Fibroblast of the aortic adventitia (primary cell): ENCODE data around the gene DNAL1. TPM values are rescaled to one million over a fixed set of nuclear protein-coding genes. Genes with fewer than 3 reads are reported as not detected.

Experiments used
- DNase-seq: peaks from one replicate; pipeline ENCODE4 v3.0.0-alpha.2; 2010; ENCODE audit warnings: low read depth
- H3K4me3 ChIP-seq: 2 replicates; pipeline ENCODE4 v1.5.1; 2011; ENCODE audit warnings: low read depth, mild to moderate bottlenecking, control low read depth, low read length, moderate library complexity
- total RNA-seq: library from RNA; depleted of rRNA; stranded (reverse); fragments of >200 nt; gene quantifications from 2 replicates; pipeline ENCODE4 v1.2.3, GENCODE V29; 2012; ENCODE audit warnings: low replicate concordance
- TF ChIP-seq, protein P1 (sequence below): IDR thresholded peaks from 2 replicates; pipeline ENCODE4 v1.5.1; 2011; ENCODE audit warnings: mild to moderate bottlenecking, low read length, control low read depth, inconsistent platforms; ENCODE audit not compliant: insufficient read depth

DNAL1 gene
- total RNA-seq, 1 donor, result 12.7 TPM

DNA sequence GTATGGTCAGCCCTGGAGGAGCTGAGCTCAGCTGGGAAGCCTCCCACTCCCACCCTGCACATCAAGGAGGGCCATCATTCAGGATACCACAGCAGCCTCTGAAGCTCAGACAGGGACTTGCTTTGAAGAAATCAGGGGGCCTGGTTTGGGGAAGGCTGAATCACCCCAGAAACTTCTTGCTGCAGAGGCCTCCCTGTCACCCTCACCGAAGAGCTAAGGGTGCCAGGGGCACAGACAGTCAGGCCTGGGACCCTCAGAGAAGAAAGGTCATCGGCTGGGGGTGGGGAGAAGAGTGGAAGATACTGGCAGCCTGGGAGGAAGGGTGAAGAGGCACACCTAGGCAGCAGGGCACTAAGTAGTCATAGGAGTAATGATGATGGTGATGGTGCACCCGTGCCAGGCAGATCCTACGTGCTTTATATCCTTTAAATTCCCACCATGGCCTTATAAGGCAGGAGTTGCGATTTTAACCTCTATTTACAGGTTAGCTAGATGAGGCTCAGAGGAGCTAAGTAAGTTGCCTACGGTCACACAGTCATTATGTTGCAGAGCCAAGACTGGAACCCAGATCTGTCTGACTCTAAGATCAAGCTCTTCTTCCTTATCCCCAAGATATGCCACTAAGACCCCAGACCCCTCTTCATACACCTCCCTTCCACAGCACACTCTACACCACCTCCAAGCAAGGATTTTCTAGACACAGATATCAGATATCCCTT, 97.9 kb downstream of the DNAL1 start:
- TF ChIP-seq, protein P1, sequence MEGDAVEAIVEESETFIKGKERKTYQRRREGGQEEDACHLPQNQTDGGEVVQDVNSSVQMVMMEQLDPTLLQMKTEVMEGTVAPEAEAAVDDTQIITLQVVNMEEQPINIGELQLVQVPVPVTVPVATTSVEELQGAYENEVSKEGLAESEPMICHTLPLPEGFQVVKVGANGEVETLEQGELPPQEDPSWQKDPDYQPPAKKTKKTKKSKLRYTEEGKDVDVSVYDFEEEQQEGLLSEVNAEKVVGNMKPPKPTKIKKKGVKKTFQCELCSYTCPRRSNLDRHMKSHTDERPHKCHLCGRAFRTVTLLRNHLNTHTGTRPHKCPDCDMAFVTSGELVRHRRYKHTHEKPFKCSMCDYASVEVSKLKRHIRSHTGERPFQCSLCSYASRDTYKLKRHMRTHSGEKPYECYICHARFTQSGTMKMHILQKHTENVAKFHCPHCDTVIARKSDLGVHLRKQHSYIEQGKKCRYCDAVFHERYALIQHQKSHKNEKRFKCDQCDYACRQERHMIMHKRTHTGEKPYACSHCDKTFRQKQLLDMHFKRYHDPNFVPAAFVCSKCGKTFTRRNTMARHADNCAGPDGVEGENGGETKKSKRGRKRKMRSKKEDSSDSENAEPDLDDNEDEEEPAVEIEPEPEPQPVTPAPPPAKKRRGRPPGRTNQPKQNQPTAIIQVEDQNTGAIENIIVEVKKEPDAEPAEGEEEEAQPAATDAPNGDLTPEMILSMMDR, result no peak
- DNase-seq, result no peak
- H3K4me3 ChIP-seq, result no peak overlapping the region

DNA sequence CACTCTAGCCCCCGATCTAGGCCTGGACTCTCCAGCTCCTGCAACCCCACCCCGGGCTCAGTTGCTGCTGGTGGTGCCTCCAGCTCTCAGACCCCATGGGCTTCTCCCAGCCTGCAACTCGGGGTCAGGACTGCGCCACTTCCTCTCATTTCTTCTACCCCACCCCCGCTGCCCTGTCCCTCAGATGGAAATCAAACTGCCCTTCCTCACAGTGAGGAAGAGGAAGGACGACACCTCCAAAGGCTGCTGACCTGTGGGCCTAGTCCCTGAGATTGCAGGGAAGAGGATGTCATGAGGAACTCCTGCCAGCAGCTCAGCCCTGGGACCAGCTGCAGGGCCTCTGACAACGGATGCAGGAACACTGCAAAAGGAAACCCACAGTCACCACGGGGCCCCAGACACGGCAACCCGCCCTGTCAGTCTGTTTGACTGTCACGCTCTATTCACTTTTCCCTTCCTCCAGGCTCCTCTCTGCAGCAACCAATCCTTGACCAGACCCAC, 98.7 kb downstream of the DNAL1 start:
- DNase-seq, result no peak
- TF ChIP-seq, protein P1, result no peak
- no peak overlapping the region for H3K4me3 ChIP-seq

DNA sequence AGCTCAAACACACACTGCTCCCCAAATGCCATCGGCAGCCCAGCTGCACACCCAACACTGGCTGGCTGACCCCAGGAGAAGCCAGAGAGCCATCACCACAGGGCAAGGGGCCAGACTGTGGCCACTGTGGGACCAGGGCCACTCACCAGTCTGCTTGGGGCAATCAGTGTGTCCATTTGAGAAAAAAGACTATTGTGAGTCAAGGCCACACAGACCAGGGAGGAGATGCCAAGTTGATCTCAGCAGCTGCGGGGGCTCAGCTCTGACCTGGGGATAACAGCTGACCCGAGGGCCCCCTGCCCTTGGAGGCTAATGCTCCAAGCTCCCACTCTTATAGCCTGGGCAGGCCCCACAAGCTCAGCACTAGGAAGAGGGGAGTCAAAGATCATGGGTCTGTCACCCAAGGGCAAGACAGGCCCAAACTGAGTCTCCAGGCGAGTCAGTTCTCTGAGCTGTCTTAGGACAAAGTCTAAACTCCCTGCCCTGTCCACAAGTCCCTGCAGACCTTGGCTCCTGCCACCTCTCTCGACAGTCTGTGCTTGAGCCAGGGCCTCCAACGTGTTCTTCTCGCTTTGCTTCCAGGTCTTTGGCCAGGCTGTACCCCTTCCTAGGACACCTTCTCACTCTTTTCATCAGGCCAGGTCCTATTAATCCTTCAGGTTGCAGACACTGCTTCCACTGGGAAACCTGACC, 99.5 kb downstream of the DNAL1 start:
- TF ChIP-seq, protein P1, result no peak
- DNase-seq, result no peak
- no peak overlapping the region for H3K4me3 ChIP-seq

DNA sequence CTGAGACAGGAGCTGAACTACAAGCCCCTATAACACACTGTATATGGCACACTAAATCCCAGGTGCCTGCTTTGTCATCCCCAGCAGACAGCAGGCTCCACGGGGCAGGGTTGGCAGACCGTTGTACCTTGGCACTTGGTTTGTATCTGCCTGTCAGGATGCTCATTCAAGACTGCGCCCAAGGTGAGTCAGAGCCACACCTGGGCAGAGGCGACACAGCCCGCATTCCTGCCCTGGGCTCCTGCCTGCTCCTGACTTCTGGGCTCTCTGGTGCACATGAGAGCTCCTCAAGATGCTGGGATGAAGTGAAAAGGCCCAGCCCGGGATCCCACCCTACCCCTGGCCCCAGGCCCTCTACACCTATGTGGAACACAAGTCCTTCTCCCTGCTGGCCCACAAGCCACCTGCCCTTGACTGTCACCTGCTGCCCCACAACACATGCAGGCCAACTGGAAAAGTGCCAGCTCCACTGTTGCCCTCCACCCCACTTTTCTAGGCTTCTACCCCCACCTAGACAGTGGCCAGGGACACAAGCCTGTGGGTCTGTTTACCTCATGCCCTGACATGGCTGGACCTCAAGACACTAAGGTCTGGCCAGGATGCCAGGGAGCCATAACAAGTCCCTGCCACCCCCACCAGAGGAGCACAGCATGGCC, 100.2 kb downstream of the DNAL1 start:
- no peak for DNase-seq
- TF ChIP-seq, protein P1, result no peak
- no peak overlapping the region for H3K4me3 ChIP-seq

DNA sequence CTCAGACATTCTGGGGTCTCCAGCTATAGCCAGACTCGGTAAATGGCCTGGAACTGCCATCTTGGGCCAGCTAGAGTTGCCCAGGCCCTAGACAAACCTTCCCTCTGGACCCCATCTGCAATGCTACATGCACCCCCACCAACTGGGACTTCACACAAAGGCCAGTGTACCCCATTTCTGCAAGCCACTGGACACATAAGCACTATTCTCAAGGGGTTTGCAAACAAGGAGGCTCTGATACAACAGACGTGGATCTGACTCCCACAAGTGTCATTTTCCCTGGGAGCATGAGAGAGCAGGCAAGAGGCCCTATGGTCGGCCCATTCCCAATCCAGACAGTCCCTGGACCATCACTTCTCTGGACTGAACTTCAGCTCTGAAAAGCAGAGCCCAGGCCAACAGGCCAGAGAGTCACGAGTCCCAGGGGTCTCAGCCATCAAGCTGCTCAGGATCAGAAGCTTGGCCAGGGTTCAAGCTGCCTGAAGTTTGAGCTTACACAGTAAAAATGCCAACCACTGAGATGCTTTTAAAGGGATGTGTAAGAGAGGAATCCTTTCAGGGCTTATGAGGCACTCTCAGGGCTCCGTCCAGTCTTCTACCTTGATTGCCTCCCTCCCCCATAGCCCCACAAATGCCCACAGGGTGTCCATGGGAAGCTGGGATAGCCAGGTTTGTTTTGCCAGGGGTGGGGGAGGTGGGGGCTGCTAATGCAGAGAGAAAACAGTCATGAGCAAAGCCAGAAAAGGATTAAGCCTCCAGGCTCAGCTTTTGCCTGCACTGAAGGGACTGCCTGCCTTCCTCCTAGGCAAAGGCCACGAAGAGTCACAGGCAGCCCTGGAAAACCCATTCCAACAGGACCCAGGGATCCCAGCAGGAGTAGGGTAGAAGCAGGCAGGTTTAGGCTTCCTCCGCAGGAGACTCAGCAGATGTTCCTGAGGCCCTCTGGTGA, 101.1 kb downstream of the DNAL1 start:
- no peak for DNase-seq
- TF ChIP-seq, protein P1, result no peak

More for the DNA sequence above, 101.1 kb downstream of the DNAL1 start:
- H3K4me3 ChIP-seq, result no peak overlapping the region
